ENCODE measurements around the gene ABCC8. TPM values are rescaled to one million over a fixed set of nuclear protein-coding genes. Genes with fewer than 3 reads are reported as not detected.

ABCC8 gene
- total RNA-seq, 1 experiment from 2014 or later, result 2.4 TPM

DNA sequence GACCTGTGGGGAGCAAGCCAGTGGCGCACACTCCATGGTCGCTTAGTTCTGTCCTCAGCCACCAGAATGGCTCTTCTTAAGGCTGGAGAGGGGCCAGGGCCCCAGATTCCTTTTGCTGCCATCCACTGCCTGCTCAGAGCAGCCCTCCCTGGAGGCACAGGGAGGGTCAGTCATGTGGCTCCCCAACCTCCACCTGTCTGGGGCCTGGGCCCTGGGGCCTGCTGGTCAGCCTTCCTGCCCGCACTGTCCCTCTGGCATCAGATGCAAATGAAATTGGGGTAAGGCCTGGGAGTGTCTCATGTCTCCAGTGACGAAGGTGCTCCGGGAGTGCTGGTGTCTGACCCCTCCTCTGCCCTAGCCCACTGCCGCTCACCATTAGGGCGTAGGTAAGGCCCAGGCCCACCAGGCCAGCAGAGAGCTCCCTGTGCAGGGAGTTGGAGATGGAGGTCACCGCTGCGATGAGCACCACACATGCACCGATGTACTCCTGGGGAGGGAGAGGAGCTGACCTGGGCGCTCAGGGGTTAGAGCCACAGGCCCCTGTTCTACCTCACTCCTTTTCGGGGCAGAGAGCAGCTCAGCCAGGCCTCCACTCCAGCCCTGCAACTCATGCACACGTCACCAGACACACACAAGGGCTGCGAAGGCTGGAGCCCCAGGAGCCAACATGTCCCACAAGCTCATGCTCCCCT is 79.2 kb downstream of the ABCC8 start:
- no peak overlapping the region for H3K4me3 Mint-ChIP-seq

More for the DNA sequence above, 79.2 kb downstream of the ABCC8 start:
- Histone ChIP-seq H4K20me1 (ENCODE audit: control insufficient read depth, insufficient read depth, insufficient read length) (no peaks in the 10 kb centered on the region), H3K79me2 (ENCODE audit: insufficient read depth, low read length) (no peaks in the 10 kb centered on the region), H3T11ph (ENCODE audit: low read length) (no peak overlapping the region), H2AFZ (ENCODE audit: low read length) (no peak overlapping the region), H3K9me3 (ENCODE audit: control insufficient read depth, low read depth, low read length) (no peaks in the 10 kb centered on the region), H3K23ac (ENCODE audit: insufficient read length, low read depth, low read length) (no peak overlapping the region), H3K9ac (ENCODE audit: extremely low read depth, insufficient read length, low read length) (no peak overlapping the region), H3K27ac (ENCODE audit: insufficient read length, low read depth, low read length) (no peak overlapping the region), H3K23me2 (ENCODE audit: insufficient read length, low read depth, low read length, poor library complexity, severe bottlenecking) (no peaks in the 10 kb centered on the region), H2BK5ac (ENCODE audit: insufficient read length, low read length) (no peak overlapping the region), H2BK12ac (ENCODE audit: insufficient read length, low read depth, low read length) (no peak overlapping the region), H3K27me3 (ENCODE audit: insufficient read depth, low read length) (no peaks in the 10 kb centered on the region), H2BK120ac (ENCODE audit: low read depth, low read length, poor library complexity, severe bottlenecking) (no peak overlapping the region), H3K79me1 (ENCODE audit: insufficient read depth, low read depth, low read length, poor library complexity, severe bottlenecking) (no peaks in the 10 kb centered on the region), H4K91ac (ENCODE audit: insufficient read length, low read depth, low read length) (no peak overlapping the region), H3K4me1 (ENCODE audit: insufficient read depth, low read length) (no peaks in the 10 kb centered on the region), H3K18ac (ENCODE audit: insufficient read length, low read depth, low read length) (no peak overlapping the region), H4K5ac (ENCODE audit: insufficient read length, low read depth, low read length) (no peak overlapping the region), H2BK20ac (ENCODE audit: low read depth, low read length, poor library complexity, severe bottlenecking) (no peak overlapping the region), H3K14ac (ENCODE audit: insufficient read depth, low read length) (no peak overlapping the region), H3K4ac (ENCODE audit: low read depth, low read length) (no peak overlapping the region), H2BK15ac (ENCODE audit: low read depth, low read length) (no peak overlapping the region), H2AK5ac (ENCODE audit: insufficient read length, low read length) (no peak overlapping the region), H3K56ac (ENCODE audit: insufficient read length, low read depth, low read length) (no peak overlapping the region), H4K8ac (replicated peaks; ENCODE audit: insufficient read length, low read depth, low read length) (no peak overlapping the region), H3K4me2 (ENCODE audit: insufficient read depth, insufficient read length, low read length) (no peak overlapping the region)
- H3K27me3 Mint-ChIP-seq (ENCODE audit: low read depth), result peaks cover 1% of the 10 kb centered on the region
- no CpG with 5 or more reads among the region's 14 CpGs for WGBS (ENCODE audit: extremely low coverage, insufficient read length, low lambda C conversion rate)
- H3K9me3 Mint-ChIP-seq, result no peaks in the 10 kb centered on the region
- H3K36me3 Mint-ChIP-seq (ENCODE audit: insufficient read depth in 1 of 3, low read depth in 3 of 3), result no peaks in the 10 kb centered on the region; a peak in 1 of 7 replicates
- no peak overlapping the region for H3K27ac Mint-ChIP-seq
- TF ChIP-seq, protein P1, sequence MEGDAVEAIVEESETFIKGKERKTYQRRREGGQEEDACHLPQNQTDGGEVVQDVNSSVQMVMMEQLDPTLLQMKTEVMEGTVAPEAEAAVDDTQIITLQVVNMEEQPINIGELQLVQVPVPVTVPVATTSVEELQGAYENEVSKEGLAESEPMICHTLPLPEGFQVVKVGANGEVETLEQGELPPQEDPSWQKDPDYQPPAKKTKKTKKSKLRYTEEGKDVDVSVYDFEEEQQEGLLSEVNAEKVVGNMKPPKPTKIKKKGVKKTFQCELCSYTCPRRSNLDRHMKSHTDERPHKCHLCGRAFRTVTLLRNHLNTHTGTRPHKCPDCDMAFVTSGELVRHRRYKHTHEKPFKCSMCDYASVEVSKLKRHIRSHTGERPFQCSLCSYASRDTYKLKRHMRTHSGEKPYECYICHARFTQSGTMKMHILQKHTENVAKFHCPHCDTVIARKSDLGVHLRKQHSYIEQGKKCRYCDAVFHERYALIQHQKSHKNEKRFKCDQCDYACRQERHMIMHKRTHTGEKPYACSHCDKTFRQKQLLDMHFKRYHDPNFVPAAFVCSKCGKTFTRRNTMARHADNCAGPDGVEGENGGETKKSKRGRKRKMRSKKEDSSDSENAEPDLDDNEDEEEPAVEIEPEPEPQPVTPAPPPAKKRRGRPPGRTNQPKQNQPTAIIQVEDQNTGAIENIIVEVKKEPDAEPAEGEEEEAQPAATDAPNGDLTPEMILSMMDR (conservative IDR thresholded peaks at IDR 0.05), result no peak
- no peak for DNase-seq
- peaks cover 2 to 5% of the 10 kb centered on the region in 2 experiments; a peak in 1 of 4 replicates for H3K4me1 Mint-ChIP-seq

Data from H9 (cell line).